Gastroesophageal sphincter (tissue), 3 donors: ENCODE data around the gene TMEM52B.

Experiments used
- CTCF ChIP-seq, 4 experiments: fragments of 200-600 bp in 2 of 4; fragments of 450-650 bp in 2 of 4; sonication (generic) in 1 of 4; IDR thresholded peaks; one replicate each; pipeline ENCODE4 v1.5.1; 2017 to 2019; ENCODE audit warnings: antibody characterized with exemption in 4 of 4, mild to moderate bottlenecking in 2 of 4, moderate library complexity in 2 of 4
- EP300 ChIP-seq: sonication (generic); formaldehyde crosslinking; IDR thresholded peaks from one replicate; pipeline ENCODE4 v1.6.1; 2017; ENCODE audit warnings: antibody characterized with exemption, mild to moderate bottlenecking

- no peak for TF ChIP-seq CTCF (IDR thresholded peaks at IDR 0.05)
- no peak for TF ChIP-seq EP300
Observed at GRCh38 chr12:10236720-10237119, 57.9 kb downstream of the TMEM52B start.
